GM18526 (cell line): Measurements from ENCODE around the gene GAGE13.
"Not testable (repeated sequence)": the region's sequence is repeated elsewhere in the genome, so short reads cannot be mapped to it uniquely, and the experiment has no call there.

Source experiments
- POLR2A ChIP-seq: IDR thresholded peaks from 3 replicates; pipeline ENCODE4 v1.6.1; 2011; ENCODE audit not compliant: insufficient read length; ENCODE audit errors: extremely low read depth

GAGE13 gene

GRCh38 chrX:49331282-49331681 is at the start of gene GAGE13:
Gene GAGE13 (plus strand): TSS chrX:49331582. CDS start chrX:49332738, 1,156 bp downstream.
- TF ChIP-seq POLR2A: not testable (repeated sequence)

GRCh38 chrX:49282647-49283011 is 48.8 kb upstream of the GAGE13 start:
- TF ChIP-seq POLR2A: no peak

GRCh38 chrX:49284212-49284611 is 47.2 kb upstream of the GAGE13 start:
- no peak for TF ChIP-seq POLR2A

- TF ChIP-seq POLR2A: no peak
These were observed 45.2 kb upstream of the GAGE13 start for GRCh38 chrX:49286136-49286535.

- TF ChIP-seq POLR2A: no peak
These were observed 44.8 kb upstream of the GAGE13 start for GRCh38 chrX:49286581-49286980.

- TF ChIP-seq POLR2A: no peak
These were observed 43.7 kb upstream of the GAGE13 start for GRCh38 chrX:49287665-49288064.

- no peak for TF ChIP-seq POLR2A
These were observed 41.2 kb upstream of the GAGE13 start for GRCh38 chrX:49290215-49290614.

- no peak for TF ChIP-seq POLR2A
These were observed 39.6 kb upstream of the GAGE13 start for GRCh38 chrX:49291615-49292337.

GRCh38 chrX:49292400-49293362 is 38.7 kb upstream of the GAGE13 start:
- no peak for TF ChIP-seq POLR2A

GRCh38 chrX:49300703-49301102 is 30.7 kb upstream of the GAGE13 start:
- TF ChIP-seq POLR2A: no peak

- TF ChIP-seq POLR2A: no peak
These were observed 28.0 kb upstream of the GAGE13 start, which contains the start of gene GAGE10 for GRCh38 chrX:49303346-49303745. Gene GAGE10 (plus strand): TSS chrX:49303646. CDS start chrX:49304860, 1,214 bp downstream.

- no peak for TF ChIP-seq POLR2A
These were observed 22.6 kb upstream of the GAGE13 start for GRCh38 chrX:49308604-49309269.

- TF ChIP-seq POLR2A: no peak
These were observed 21.9 kb upstream of the GAGE13 start for GRCh38 chrX:49309401-49309981.

- no peak for TF ChIP-seq POLR2A
These were observed 21.0 kb upstream of the GAGE13 start for GRCh38 chrX:49310371-49310770.

GRCh38 chrX:49312176-49312575 is 19.2 kb upstream of the GAGE13 start:
- TF ChIP-seq POLR2A: no peak
